Peyer's patch (tissue), 4 donors: ENCODE measurements around the gene FBXO38.

Experiments
- CTCF ChIP-seq, 6 experiments: fragments of 450-650 bp in 4 of 6; fragments of 200-600 bp in 2 of 6; sonication (generic) in 1 of 6; IDR thresholded peaks; one replicate each; pipeline ENCODE4 v1.5.1; 2017 to 2019; ENCODE audit warnings: antibody characterized with exemption in 6 of 6, mild to moderate bottlenecking in 3 of 6, moderate library complexity in 1 of 6
- POLR2A ChIP-seq, 2 donors: fragments of 450-650 bp; IDR thresholded peaks; one replicate each; pipeline ENCODE4 v1.5.1; 2017; ENCODE audit warnings: antibody characterized with exemption in 2 of 2, mild to moderate bottlenecking in 2 of 2, moderate library complexity in 2 of 2

DNA sequence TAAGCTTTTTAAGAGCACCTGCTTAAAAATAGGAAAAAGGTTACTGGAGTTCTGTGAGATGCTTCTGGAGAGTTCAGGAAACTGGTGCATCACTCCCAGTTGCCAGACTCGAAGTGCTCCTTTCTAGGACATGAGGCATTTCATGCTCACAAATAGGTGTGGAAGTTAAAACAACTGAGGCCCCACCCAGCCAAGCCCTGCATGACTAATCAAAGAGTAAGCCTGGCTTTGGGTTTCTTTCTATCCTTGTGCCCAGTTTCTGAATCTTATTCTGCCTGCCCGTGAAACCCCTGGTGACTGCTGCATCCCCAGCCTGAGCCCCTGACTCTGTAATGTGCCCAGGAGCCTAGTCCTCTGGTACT, 40.7 kb upstream of the FBXO38 start:
- TF ChIP-seq CTCF (IDR thresholded peaks at IDR 0.05) (no peak), POLR2A (IDR thresholded peaks at IDR 0.05) (no peak)
